Large intestine (tissue), 3 donors: ENCODE data around the gene HDGF. TPM values are rescaled to one million over a fixed set of nuclear protein-coding genes. Genes with fewer than 3 reads are reported as not detected.

Experiments used
- DNase-seq, 2 donors: peaks; one replicate each; pipeline versions ENCODE4 v3.0.0 to v3.0.0-alpha.2; 2013
- H3K27ac ChIP-seq: one replicate; pipeline ENCODE4 v1.5.1; 2013; ENCODE audit warnings: low read length
- H3K27me3 ChIP-seq: 2 replicates; pipeline ENCODE4 v1.6.1; 2013; ENCODE audit warnings: low read length; ENCODE audit not compliant: control insufficient read depth, insufficient read depth
- H3K36me3 ChIP-seq: 2 replicates; pipeline ENCODE4 v1.6.1; 2013; ENCODE audit warnings: low read length; ENCODE audit not compliant: control insufficient read depth, insufficient read depth
- H3K4me1 ChIP-seq: one replicate; pipeline ENCODE4 v1.6.1; 2013; ENCODE audit warnings: low read length; ENCODE audit not compliant: control insufficient read depth, insufficient read depth
- H3K4me3 ChIP-seq: one replicate; pipeline ENCODE4 v1.5.1; 2013; ENCODE audit warnings: low read length
- H3K9me3 ChIP-seq: one replicate; pipeline ENCODE4 v1.6.1; 2013; ENCODE audit warnings: mild to moderate bottlenecking, low read depth, low read length, moderate library complexity; ENCODE audit not compliant: control insufficient read depth
- WGBS: methylation state at CpG from one replicate; pipeline ENCODE4 v1.1.5; 2013; ENCODE audit warnings: low lambda C conversion rate; ENCODE audit not compliant: insufficient coverage; 5-methylcytosine and 5-hydroxymethylcytosine counted together
- polyA plus RNA-seq: library from polyadenylated mRNA; unstranded; fragments of 120-200 nt; gene quantifications from one replicate; pipeline ENCODE4 v1.2.1, GENCODE V29; 2013

The HDGF gene
- polyA plus RNA-seq, 1 donor: 244 TPM

GRCh38 chr1:156740741-156741480, 10.6 kb downstream of the HDGF start, which contains the start of gene MRPL24:
Gene MRPL24 (minus strand): TSS chr1:156741088. CDS start chr1:156738704, 2,384 bp downstream.
- Histone ChIP-seq H3K27ac (peak within 1 kb of the TSS; percentile 81), H3K9me3 (no peaks in the 10 kb centered on the region), H3K27me3 (no peaks in the 10 kb centered on the region), H3K4me1 (peaks cover 16% of the 10 kb centered on the region), H3K4me3 (peak within 1 kb of the TSS; percentile 67), H3K36me3 (peaks cover 58% of the 10 kb centered on the region)
- peak; percentile 99 to 100 for DNase-seq
- WGBS: 0% methylated on average over 1 of the region's 38 CpGs

DNA sequence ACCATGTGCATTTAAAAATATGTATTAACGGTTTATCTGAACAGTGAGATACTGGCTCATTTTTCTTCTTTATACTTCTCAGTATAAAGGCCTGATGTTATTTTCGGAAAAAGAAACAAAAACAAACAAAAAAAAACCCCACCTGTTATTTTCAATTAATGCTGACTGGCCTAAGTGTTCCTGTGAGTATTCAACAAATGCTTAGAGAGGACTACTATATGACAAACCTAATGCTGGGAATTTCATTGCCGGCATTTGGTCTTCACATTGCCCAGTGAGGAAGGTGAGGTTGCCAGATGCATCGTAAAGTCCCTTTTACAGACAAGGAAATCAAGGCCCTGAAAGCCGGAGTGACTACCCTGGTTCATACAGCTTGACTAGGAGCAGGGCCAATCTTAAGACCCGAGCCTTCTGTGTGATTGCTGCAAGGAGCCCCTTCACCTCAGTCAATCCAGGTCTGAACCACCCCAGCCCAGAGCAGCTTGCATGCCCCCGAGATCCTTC, 11.2 kb downstream of the HDGF start:
- peaks cover 60% of the 10 kb centered on the region for H3K36me3 ChIP-seq
- no peak for DNase-seq
- no peaks in the 10 kb centered on the region for H3K27me3 ChIP-seq
- 73% methylated on average over 1 of the region's 7 CpGs for WGBS
- H3K4me3 ChIP-seq: peak overlapping the region; percentile 67
- no peaks in the 10 kb centered on the region for H3K9me3 ChIP-seq
- peaks cover 9% of the 10 kb centered on the region for H3K4me1 ChIP-seq
- H3K27ac ChIP-seq: peak overlapping the region; percentile 57

DNA sequence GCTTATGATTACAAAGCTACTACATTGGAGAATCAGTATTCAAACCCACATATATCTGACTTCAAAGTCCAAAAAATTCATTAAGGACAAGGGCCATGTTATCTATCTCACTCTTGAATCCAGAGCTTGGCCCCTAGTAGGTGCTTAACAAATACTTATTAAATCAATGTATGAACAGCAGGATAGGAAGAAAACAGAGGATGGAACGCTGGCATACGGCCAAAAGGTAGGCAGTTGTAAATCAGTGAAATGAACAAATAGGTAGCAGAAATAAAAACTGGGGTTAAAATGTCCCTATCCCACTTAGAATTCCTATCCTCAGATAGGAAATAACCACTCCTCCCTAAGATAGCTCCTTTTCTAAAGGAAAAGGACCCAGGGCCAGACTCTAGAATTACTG, 12.6 kb downstream of the HDGF start:
- no peak overlapping the region for H3K27ac ChIP-seq
- H3K4me3 ChIP-seq: no peak overlapping the region
- no peaks in the 10 kb centered on the region for H3K27me3 ChIP-seq
- DNase-seq: no peak
- H3K4me1 ChIP-seq: peaks cover 4% of the 10 kb centered on the region
- WGBS: 100% methylated on average over 1 of the region's 2 CpGs
- peaks cover 52% of the 10 kb centered on the region for H3K36me3 ChIP-seq
- no peaks in the 10 kb centered on the region for H3K9me3 ChIP-seq

GRCh38 chr1:156738407-156738806, 13.1 kb downstream of the HDGF start:
- Histone ChIP-seq H3K27ac (no peak overlapping the region), H3K27me3 (no peaks in the 10 kb centered on the region), H3K9me3 (no peaks in the 10 kb centered on the region), H3K4me1 (peaks cover 4% of the 10 kb centered on the region), H3K4me3 (no peak overlapping the region), H3K36me3 (peaks cover 52% of the 10 kb centered on the region)
- WGBS: no CpG with 5 or more reads among the region's 10 CpGs
- DNase-seq: no peak

DNA sequence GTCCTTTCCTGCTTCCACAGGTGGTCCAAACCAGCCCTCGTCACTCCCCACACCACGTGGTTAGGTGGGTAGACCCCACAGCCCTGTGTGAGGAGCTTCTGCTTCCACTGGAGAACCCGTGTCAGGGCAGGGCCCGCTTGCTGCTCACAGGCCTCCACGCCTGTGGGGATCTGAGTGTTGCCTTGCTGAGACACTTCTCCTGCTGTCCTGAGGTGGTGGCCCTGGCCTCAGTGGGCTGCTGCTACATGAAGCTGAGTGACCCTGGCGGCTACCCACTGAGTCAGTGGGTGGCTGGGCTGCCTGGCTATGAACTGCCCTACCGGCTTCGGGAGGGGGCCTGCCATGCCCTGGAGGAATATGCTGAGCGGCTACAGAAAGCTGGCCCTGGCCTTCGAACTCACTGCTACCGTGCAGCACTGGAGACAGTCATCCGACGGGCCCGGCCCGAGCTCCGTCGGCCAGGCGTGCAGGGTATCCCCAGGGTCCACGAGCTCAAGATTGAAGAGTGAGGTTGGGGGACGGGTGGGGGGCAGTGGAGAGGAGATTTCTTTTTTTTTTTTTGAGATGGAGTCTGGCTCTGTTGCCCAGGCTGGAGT, 17.4 kb downstream of the HDGF start:
- Histone ChIP-seq H3K4me1 (peaks cover 8% of the 10 kb centered on the region), H3K27ac (no peak overlapping the region), H3K9me3 (no peaks in the 10 kb centered on the region), H3K36me3 (peaks cover 50% of the 10 kb centered on the region), H3K27me3 (no peaks in the 10 kb centered on the region), H3K4me3 (no peak overlapping the region)
- DNase-seq: no peak
- WGBS: no CpG with 5 or more reads among the region's 20 CpGs

GRCh38 chr1:156728599-156729462, 22.6 kb downstream of the HDGF start, which contains the start of gene ISG20L2:
Gene ISG20L2 (minus strand): TSS chr1:156728766. CDS start chr1:156727652, 1,114 bp downstream.
- H3K27ac ChIP-seq: peak within 1 kb of the TSS; percentile 94
- peak; percentile 99 for DNase-seq
- H3K36me3 ChIP-seq: peaks cover 32% of the 10 kb centered on the region
- no peaks in the 10 kb centered on the region for H3K9me3 ChIP-seq
- H3K4me1 ChIP-seq: peaks cover 33% of the 10 kb centered on the region
- 0% methylated on average over 2 of the region's 57 CpGs for WGBS
- H3K4me3 ChIP-seq: peak within 1 kb of the TSS; percentile 76
- H3K27me3 ChIP-seq: no peaks in the 10 kb centered on the region

GRCh38 chr1:156727926-156728598, 23.4 kb downstream of the HDGF start, which contains the start of gene METTL25B:
Gene METTL25B (plus strand): TSS chr1:156728469. CDS start chr1:156729105, 636 bp downstream.
- Histone ChIP-seq H3K27me3 (no peaks in the 10 kb centered on the region), H3K4me1 (peaks cover 33% of the 10 kb centered on the region), H3K9me3 (no peaks in the 10 kb centered on the region), H3K36me3 (peaks cover 32% of the 10 kb centered on the region), H3K4me3 (peak within 1 kb of the TSS; percentile 76), H3K27ac (peak within 1 kb of the TSS; percentile 94)
- WGBS: no CpG with 5 or more reads among the region's 46 CpGs
- DNase-seq: peak; percentile 79 to 88

DNA sequence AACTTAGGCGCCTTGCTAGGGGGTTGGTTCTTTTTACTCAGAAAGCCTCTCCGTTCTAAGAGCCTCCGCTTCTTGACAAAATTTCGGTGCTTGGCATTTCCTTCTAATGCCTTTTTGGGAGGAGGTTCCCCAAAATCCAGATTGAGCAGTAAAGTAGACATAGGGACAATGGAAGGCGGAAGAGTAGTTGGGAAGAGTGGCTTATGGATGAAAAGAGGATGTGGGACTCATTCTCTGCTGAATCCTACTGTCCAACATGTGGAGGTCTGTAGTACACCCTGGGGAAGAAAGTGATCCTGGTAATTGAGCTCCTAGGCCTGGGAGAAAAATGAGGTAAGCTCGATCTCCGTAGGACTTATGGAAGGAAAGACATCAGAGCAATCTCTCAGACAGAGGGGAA, 24.0 kb downstream of the HDGF start:
- peak overlapping the region; percentile 76 for H3K4me3 ChIP-seq
- DNase-seq: no peak
- 0% methylated on average over 2 of the region's 7 CpGs for WGBS
- H3K9me3 ChIP-seq: no peaks in the 10 kb centered on the region
- H3K27me3 ChIP-seq: no peaks in the 10 kb centered on the region
- H3K4me1 ChIP-seq: peaks cover 33% of the 10 kb centered on the region
- H3K36me3 ChIP-seq: peaks cover 32% of the 10 kb centered on the region
- peak overlapping the region; percentile 94 for H3K27ac ChIP-seq

DNA sequence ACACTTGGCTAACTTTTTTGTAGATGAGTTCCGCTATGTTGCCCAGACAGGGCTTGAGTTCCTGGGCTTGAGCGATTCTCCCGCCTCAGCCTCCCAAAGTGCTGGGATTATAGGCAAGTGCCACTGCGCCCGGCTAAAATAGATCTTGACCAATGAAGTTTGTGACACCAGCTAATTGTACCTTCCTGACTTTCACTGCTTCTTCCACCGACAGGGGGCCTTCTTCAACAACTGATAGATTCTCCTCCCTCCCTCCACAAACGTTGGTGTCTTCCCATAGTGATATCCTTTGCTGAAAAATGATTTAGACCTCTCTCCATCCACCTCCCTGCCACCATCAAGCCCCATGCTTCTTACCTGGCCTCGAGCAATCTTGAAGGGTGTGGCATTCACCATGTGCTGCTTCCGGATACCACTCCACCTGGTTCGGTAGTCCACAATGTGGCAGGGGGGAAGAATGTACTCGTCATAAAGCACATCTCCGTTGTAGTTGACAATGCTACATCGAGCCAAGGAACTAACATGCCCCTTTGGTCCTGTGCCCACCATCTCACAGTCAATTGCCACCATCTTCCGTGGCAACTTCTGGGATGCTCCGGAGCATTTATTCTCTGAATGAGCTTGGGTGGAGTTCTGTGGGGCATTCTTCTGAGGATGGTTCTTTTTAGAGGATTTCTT, 24.8 kb downstream of the HDGF start:
- peak overlapping the region; percentile 76 for H3K4me3 ChIP-seq
- H3K36me3 ChIP-seq: peaks cover 28% of the 10 kb centered on the region
- 40% methylated on average over 2 of the region's 15 CpGs for WGBS
- peaks cover 33% of the 10 kb centered on the region for H3K4me1 ChIP-seq
- no peaks in the 10 kb centered on the region for H3K27me3 ChIP-seq
- peak in 1 of 2 donors; percentile 58 for DNase-seq
- no peak overlapping the region for H3K27ac ChIP-seq
- H3K9me3 ChIP-seq: no peaks in the 10 kb centered on the region
